Stimulated activated naive CD8-positive, alpha-beta T cell treated with anti-CD3 and anti-CD28 coated beads, Interleukin-15, Interleukin-2, amounts not matched to agents 100 ng/mL and 50 ng/mL, for 24 hours (primary cell): ENCODE measurements around the gene USP25.

Source experiments
- H3K27ac Mint-ChIP-seq: one replicate; pipeline ENCODE4 v1.8.0; 2021; ENCODE audit warnings: mild to moderate bottlenecking, mixed read lengths
- H3K27me3 Mint-ChIP-seq: one replicate; pipeline ENCODE4 v1.8.0; 2021; ENCODE audit warnings: mixed read lengths
- H3K36me3 Mint-ChIP-seq: one replicate; pipeline ENCODE4 v1.8.0; 2021; ENCODE audit warnings: low read depth, mixed read lengths
- H3K4me1 Mint-ChIP-seq: one replicate; pipeline ENCODE4 v1.8.0; 2021; ENCODE audit warnings: low read depth, mixed read lengths
- H3K4me3 Mint-ChIP-seq: one replicate; pipeline ENCODE4 v1.8.0; 2021; ENCODE audit warnings: mild to moderate bottlenecking, mixed read lengths
- H3K9me3 Mint-ChIP-seq: one replicate; pipeline ENCODE4 v1.8.0; 2021; ENCODE audit warnings: mixed read lengths

The USP25 gene

DNA sequence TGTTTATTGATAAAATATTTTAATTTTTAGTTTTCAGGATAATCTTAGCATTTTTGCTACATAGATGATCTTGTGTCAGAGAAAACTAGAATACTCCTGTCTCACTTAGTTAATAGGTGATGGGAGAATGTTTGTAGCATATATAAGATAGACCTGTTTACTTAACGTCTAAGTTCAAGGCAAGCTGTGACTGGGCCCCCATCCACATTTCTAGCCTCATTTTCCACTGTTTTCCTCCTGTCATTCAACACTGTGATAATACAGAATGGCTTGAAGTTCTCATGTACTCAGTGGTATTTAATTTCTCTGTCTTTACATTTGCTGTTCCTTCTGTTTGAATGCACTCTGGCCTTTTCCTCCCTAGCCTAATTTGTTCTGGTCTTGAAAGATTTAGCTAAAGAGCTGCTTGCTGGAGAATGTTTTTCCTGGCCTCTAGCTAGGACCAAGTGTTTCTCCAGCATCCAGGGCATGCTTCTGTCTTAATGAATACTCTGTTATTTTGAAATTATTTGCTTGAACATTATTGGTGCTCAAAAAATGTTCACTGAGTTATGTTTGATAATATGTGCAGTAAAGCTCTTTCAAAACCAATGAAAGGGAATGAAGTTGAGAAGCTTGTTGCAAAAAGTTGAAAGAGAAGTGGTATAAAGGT, 37.3 kb downstream of the USP25 start:
- no peaks in the 10 kb centered on the region for H3K27me3 Mint-ChIP-seq
- peak overlapping the region; percentile 11 for H3K27ac Mint-ChIP-seq
- H3K4me1 Mint-ChIP-seq: peaks cover 45% of the 10 kb centered on the region
- no peaks in the 10 kb centered on the region for H3K9me3 Mint-ChIP-seq
- peaks cover 71% of the 10 kb centered on the region for H3K36me3 Mint-ChIP-seq
- no peak overlapping the region for H3K4me3 Mint-ChIP-seq

DNA sequence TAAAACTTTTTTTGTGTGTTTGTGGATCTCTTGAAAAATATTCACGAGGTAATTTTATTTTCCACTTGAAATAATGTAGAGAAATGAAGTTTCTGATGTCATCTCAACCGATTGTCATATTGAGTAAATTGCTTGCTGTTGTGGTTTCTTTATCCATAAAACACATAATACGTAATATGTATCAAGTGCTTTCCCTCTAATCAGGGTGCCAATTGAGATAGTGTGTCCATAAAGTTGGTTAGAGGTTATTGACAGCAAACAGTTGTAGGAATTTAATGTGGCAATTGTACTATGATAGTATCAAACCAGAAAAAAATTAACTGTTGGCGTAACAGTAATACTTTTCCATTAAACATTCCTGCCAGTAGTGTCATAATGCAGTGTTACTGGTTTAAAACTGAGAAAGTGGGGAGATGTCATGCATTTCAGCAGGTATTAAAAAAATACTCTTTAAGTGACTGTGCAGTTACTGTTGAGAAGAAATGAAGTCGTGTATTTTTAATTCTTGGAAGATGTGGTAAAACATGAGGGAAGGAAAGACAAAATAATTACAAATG, 38.3 kb downstream of the USP25 start:
- no peaks in the 10 kb centered on the region for H3K9me3 Mint-ChIP-seq
- no peak overlapping the region for H3K27ac Mint-ChIP-seq
- H3K4me3 Mint-ChIP-seq: no peak overlapping the region
- H3K4me1 Mint-ChIP-seq: peaks cover 35% of the 10 kb centered on the region
- peaks cover 66% of the 10 kb centered on the region for H3K36me3 Mint-ChIP-seq
- H3K27me3 Mint-ChIP-seq: no peaks in the 10 kb centered on the region

DNA sequence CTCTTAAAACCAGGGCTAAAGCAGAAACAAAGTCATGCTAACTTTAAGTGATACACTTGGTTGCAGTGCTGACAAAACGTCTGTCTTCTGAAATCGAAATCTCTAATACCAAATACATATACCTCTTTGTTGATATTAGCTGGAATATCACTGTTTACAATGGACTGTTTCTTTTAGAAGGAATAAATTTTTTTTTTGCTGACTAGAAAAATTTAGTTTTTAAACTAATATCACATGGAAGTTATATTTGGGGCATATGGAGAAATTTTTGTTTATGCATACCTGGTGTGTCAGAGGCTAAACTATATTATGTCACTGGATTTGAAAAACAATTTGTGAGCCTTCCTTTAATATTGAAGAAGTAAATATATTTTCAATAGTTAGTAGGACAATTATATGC, 39.1 kb downstream of the USP25 start:
- H3K4me3 Mint-ChIP-seq: no peak overlapping the region
- H3K27me3 Mint-ChIP-seq: no peaks in the 10 kb centered on the region
- peaks cover 66% of the 10 kb centered on the region for H3K36me3 Mint-ChIP-seq
- H3K4me1 Mint-ChIP-seq: peaks cover 31% of the 10 kb centered on the region
- H3K27ac Mint-ChIP-seq: no peak overlapping the region
- H3K9me3 Mint-ChIP-seq: no peaks in the 10 kb centered on the region

- Mint-ChIP-seq H3K36me3 (peaks cover 59% of the 10 kb centered on the region), H3K9me3 (no peaks in the 10 kb centered on the region), H3K4me3 (no peak overlapping the region), H3K4me1 (peaks cover 38% of the 10 kb centered on the region), H3K27ac (no peak overlapping the region), H3K27me3 (no peaks in the 10 kb centered on the region)
Observed at GRCh38 chr21:15771311-15771710, 41.5 kb downstream of the USP25 start.

- H3K9me3 Mint-ChIP-seq: no peaks in the 10 kb centered on the region
- H3K4me1 Mint-ChIP-seq: peaks cover 43% of the 10 kb centered on the region
- H3K36me3 Mint-ChIP-seq: peaks cover 51% of the 10 kb centered on the region
- no peak overlapping the region for H3K4me3 Mint-ChIP-seq
- H3K27ac Mint-ChIP-seq: no peak overlapping the region
- H3K27me3 Mint-ChIP-seq: no peaks in the 10 kb centered on the region
Observed at GRCh38 chr21:15772654-15773053, 42.9 kb downstream of the USP25 start.

GRCh38 chr21:15774590-15774989, 44.8 kb downstream of the USP25 start:
- Mint-ChIP-seq H3K36me3 (peaks cover 35% of the 10 kb centered on the region), H3K4me3 (no peak overlapping the region), H3K4me1 (peaks cover 27% of the 10 kb centered on the region), H3K27me3 (no peaks in the 10 kb centered on the region), H3K9me3 (no peaks in the 10 kb centered on the region), H3K27ac (no peak overlapping the region)

DNA sequence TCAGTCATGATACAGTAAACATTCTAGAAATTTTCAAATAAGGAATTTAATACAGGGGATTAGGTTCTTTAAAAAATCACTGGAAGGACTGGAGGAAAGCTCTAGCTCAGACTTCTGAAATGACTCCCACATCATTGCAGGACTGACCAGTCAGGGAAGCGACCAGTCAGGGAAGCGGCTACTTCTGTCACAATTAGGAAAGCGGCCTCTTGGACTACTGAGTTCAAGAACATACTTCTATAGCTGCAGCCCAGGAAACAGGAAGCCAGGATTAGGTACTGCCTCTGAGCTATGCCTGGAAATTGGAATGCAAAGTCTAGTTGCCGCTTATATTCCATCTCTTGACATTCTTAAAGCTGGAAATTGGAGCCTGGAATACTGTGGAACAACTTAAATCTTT, 45.5 kb downstream of the USP25 start:
- no peaks in the 10 kb centered on the region for H3K9me3 Mint-ChIP-seq
- H3K4me3 Mint-ChIP-seq: no peak overlapping the region
- H3K27ac Mint-ChIP-seq: no peak overlapping the region

DNA sequence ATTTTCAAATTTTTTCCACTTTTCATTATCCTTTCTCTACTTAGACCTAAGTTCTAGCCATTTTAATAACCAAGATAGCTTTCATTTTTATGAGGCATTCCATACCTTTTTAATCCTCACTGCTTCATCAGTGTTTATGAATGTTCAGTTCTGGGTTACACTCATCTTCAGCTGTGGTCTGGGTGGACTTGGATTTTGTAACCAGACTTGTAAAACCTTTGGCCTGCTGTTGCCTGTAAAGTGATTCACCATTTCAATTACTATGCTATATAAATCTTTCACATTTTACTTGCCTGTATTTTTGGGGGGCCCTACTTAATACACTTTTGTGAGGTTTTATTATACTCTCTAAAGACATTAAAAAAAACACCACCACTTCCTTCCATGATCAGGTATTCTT, 46.2 kb downstream of the USP25 start:
- Mint-ChIP-seq H3K27ac (no peak overlapping the region), H3K9me3 (peaks cover 3% of the 10 kb centered on the region), H3K4me3 (no peak overlapping the region), H3K27me3 (no peaks in the 10 kb centered on the region), H3K36me3 (peaks cover 31% of the 10 kb centered on the region), H3K4me1 (peaks cover 19% of the 10 kb centered on the region)

More for the DNA sequence above, 45.5 kb downstream of the USP25 start:
- Mint-ChIP-seq H3K4me1 (peaks cover 24% of the 10 kb centered on the region), H3K27me3 (no peaks in the 10 kb centered on the region), H3K36me3 (peaks cover 31% of the 10 kb centered on the region)

- Mint-ChIP-seq H3K27me3 (no peaks in the 10 kb centered on the region), H3K36me3 (peaks cover 31% of the 10 kb centered on the region), H3K4me1 (peaks cover 17% of the 10 kb centered on the region), H3K9me3 (peaks cover 6% of the 10 kb centered on the region), H3K27ac (no peak overlapping the region), H3K4me3 (no peak overlapping the region)
Observed at GRCh38 chr21:15776818-15777217, 47.0 kb downstream of the USP25 start.

GRCh38 chr21:15781986-15782385, 52.2 kb downstream of the USP25 start:
- H3K27me3 Mint-ChIP-seq: no peaks in the 10 kb centered on the region
- no peak overlapping the region for H3K27ac Mint-ChIP-seq
- H3K4me1 Mint-ChIP-seq: peaks cover 13% of the 10 kb centered on the region
- H3K36me3 Mint-ChIP-seq: peaks cover 36% of the 10 kb centered on the region
- H3K9me3 Mint-ChIP-seq: peaks cover 14% of the 10 kb centered on the region
- no peak overlapping the region for H3K4me3 Mint-ChIP-seq

GRCh38 chr21:15788847-15789523, 59.2 kb downstream of the USP25 start:
- Mint-ChIP-seq H3K36me3 (peaks cover 18% of the 10 kb centered on the region), H3K9me3 (no peaks in the 10 kb centered on the region), H3K4me1 (peaks cover 5% of the 10 kb centered on the region), H3K4me3 (no peak overlapping the region), H3K27ac (no peak overlapping the region), H3K27me3 (no peaks in the 10 kb centered on the region)

- Mint-ChIP-seq H3K27ac (no peak overlapping the region), H3K4me1 (peaks cover 40% of the 10 kb centered on the region), H3K27me3 (no peaks in the 10 kb centered on the region), H3K36me3 (peaks cover 31% of the 10 kb centered on the region), H3K4me3 (no peak overlapping the region), H3K9me3 (no peaks in the 10 kb centered on the region)
Observed at GRCh38 chr21:15793109-15793508, 63.3 kb downstream of the USP25 start.

GRCh38 chr21:15793550-15794235, 63.9 kb downstream of the USP25 start:
- H3K4me1 Mint-ChIP-seq: peaks cover 46% of the 10 kb centered on the region
- H3K9me3 Mint-ChIP-seq: no peaks in the 10 kb centered on the region
- no peak overlapping the region for H3K27ac Mint-ChIP-seq
- peaks cover 33% of the 10 kb centered on the region for H3K36me3 Mint-ChIP-seq
- no peaks in the 10 kb centered on the region for H3K27me3 Mint-ChIP-seq
- no peak overlapping the region for H3K4me3 Mint-ChIP-seq

GRCh38 chr21:15794277-15794912, 64.6 kb downstream of the USP25 start:
- no peaks in the 10 kb centered on the region for H3K27me3 Mint-ChIP-seq
- H3K4me3 Mint-ChIP-seq: no peak overlapping the region
- H3K36me3 Mint-ChIP-seq: peaks cover 34% of the 10 kb centered on the region
- H3K27ac Mint-ChIP-seq: no peak overlapping the region
- H3K4me1 Mint-ChIP-seq: peaks cover 44% of the 10 kb centered on the region
- no peaks in the 10 kb centered on the region for H3K9me3 Mint-ChIP-seq

GRCh38 chr21:15795533-15795932, 65.8 kb downstream of the USP25 start:
- H3K4me3 Mint-ChIP-seq: no peak overlapping the region
- H3K27ac Mint-ChIP-seq: peak overlapping the region; percentile 23
- H3K9me3 Mint-ChIP-seq: no peaks in the 10 kb centered on the region
- peaks cover 35% of the 10 kb centered on the region for H3K36me3 Mint-ChIP-seq
- peaks cover 45% of the 10 kb centered on the region for H3K4me1 Mint-ChIP-seq
- H3K27me3 Mint-ChIP-seq: no peaks in the 10 kb centered on the region
